A549 (cell line): Measurements from ENCODE around the gene SLC12A8.

Experiments used
- BHLHE40 ChIP-seq: IDR thresholded peaks from 2 replicates; pipeline ENCODE4 v1.6.1; 2012; ENCODE audit warnings: low read depth, low read length, inconsistent platforms
- EHMT2 ChIP-seq: fragments of 200-600 bp; sonication (generic); IDR thresholded peaks from 2 replicates; pipeline ENCODE4 v1.6.1; 2016; ENCODE audit warnings: antibody characterized with exemption, low read depth, mild to moderate bottlenecking, moderate library complexity
- EP300 ChIP-seq, 2 experiments: fragments of >200 bp; sonication (Bioruptor Twin); formaldehyde crosslinking; IDR thresholded peaks; 2 replicates in 1 of 2; 3 replicates in 1 of 2; pipeline ENCODE4 v1.6.1; 2016 to 2017
- ESRRA ChIP-seq: fragments of 150-350 bp; IDR thresholded peaks from 2 replicates; pipeline ENCODE4 v1.6.1; 2014; ENCODE audit warnings: mild to moderate bottlenecking, low read length, borderline replicate concordance
- HDAC2 ChIP-seq: fragments of 200-600 bp; sonication (generic); IDR thresholded peaks from 2 replicates; pipeline ENCODE4 v1.6.1; 2016
- KDM1A ChIP-seq: fragments of 200-600 bp; sonication (generic); IDR thresholded peaks from 2 replicates; pipeline ENCODE4 v1.6.1; 2016; ENCODE audit warnings: low read depth, mild to moderate bottlenecking
- KDM5A ChIP-seq: fragments of 200-600 bp; sonication (generic); IDR thresholded peaks from 2 replicates; pipeline ENCODE4 v1.6.1; 2016; ENCODE audit warnings: antibody characterized with exemption, mild to moderate bottlenecking
- POLR2A ChIP-seq: IDR thresholded peaks from 2 replicates; pipeline ENCODE4 v1.6.1; 2012; ENCODE audit warnings: mild to moderate bottlenecking, low read length
- RAD21 ChIP-seq, 2 experiments: fragments of >200 bp in 1 of 2; sonication (Bioruptor Twin) in 1 of 2; formaldehyde crosslinking in 1 of 2; IDR thresholded peaks in 1 of 2; conservative IDR thresholded peaks in 1 of 2; 2 replicates in 1 of 2; 3 replicates in 1 of 2; pipeline ENCODE4 v1.6.1; 2012 to 2018; ENCODE audit warnings: inconsistent platforms in 1 of 2
- TF ChIP-seq, protein P1 (sequence below): fragments of >200 bp; sonication (Bioruptor Twin); formaldehyde crosslinking; IDR thresholded peaks from 3 replicates; pipeline ENCODE4 v1.5.1; 2016
- TF ChIP-seq, protein P2 (sequence below): fragments of 450-650 bp; IDR thresholded peaks from 2 replicates; pipeline ENCODE4 v1.6.1; 2014; ENCODE audit warnings: antibody characterized with exemption
- TF ChIP-seq, protein P3 (sequence below): fragments of >200 bp; sonication (Bioruptor Twin); formaldehyde crosslinking; IDR thresholded peaks from 3 replicates; pipeline ENCODE4 v1.6.1; 2016
- TF ChIP-seq, protein P4 (sequence below): fragments of 250-450 bp; sonication (Bioruptor Pico); IDR thresholded peaks from 2 replicates; pipeline ENCODE4 v1.5.0; 2021; ENCODE audit warnings: mild to moderate bottlenecking, moderate library complexity, borderline replicate concordance

DNA sequence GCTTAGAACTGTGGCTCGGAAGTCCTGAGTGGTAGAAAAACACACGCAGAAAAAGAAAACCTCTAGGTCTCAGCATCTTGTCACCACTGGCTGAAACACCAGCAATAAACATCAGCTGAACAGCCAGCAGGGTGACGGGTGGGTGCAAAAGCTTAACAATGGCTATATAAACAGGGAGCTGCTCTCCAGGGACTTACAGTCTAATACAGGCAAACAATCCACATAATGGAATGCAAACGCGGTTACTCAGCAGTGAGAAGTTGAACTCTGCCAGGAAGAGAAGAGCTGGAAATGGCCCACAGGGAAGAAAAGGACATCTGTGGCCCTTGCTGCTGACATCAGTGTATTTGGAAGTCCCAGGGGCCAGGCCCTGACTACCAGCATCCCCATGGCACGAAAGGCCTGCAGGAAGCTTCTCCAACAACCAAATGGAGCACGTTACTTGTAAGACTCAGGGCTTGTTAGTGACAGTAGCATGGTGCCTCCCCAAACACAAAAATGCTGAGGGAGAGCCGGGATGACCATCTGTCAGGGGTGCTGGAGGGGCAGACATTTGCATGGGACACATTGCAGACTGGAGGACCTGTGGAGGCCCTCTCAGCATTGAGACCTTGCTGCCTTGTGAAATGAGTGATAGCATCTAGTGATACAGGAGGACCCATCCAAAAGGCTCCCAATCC lies 159.8 kb downstream of the SLC12A8 start:
- TF ChIP-seq, protein P1, sequence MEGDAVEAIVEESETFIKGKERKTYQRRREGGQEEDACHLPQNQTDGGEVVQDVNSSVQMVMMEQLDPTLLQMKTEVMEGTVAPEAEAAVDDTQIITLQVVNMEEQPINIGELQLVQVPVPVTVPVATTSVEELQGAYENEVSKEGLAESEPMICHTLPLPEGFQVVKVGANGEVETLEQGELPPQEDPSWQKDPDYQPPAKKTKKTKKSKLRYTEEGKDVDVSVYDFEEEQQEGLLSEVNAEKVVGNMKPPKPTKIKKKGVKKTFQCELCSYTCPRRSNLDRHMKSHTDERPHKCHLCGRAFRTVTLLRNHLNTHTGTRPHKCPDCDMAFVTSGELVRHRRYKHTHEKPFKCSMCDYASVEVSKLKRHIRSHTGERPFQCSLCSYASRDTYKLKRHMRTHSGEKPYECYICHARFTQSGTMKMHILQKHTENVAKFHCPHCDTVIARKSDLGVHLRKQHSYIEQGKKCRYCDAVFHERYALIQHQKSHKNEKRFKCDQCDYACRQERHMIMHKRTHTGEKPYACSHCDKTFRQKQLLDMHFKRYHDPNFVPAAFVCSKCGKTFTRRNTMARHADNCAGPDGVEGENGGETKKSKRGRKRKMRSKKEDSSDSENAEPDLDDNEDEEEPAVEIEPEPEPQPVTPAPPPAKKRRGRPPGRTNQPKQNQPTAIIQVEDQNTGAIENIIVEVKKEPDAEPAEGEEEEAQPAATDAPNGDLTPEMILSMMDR: no peak
- TF ChIP-seq EHMT2 (no peak), ESRRA (no peak), RAD21 (conservative IDR thresholded peaks at IDR 0.05 in 1 of 2, IDR thresholded peaks at IDR 0.05 in 1 of 2) (no peak), POLR2A (no peak), KDM5A (no peak), EP300 (IDR thresholded peaks at IDR 0.05) (no peak), BHLHE40 (no peak), HDAC2 (no peak), KDM1A (no peak)
- TF ChIP-seq, protein P2, sequence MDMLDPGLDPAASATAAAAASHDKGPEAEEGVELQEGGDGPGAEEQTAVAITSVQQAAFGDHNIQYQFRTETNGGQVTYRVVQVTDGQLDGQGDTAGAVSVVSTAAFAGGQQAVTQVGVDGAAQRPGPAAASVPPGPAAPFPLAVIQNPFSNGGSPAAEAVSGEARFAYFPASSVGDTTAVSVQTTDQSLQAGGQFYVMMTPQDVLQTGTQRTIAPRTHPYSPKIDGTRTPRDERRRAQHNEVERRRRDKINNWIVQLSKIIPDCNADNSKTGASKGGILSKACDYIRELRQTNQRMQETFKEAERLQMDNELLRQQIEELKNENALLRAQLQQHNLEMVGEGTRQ: no peak
- TF ChIP-seq, protein P3, sequence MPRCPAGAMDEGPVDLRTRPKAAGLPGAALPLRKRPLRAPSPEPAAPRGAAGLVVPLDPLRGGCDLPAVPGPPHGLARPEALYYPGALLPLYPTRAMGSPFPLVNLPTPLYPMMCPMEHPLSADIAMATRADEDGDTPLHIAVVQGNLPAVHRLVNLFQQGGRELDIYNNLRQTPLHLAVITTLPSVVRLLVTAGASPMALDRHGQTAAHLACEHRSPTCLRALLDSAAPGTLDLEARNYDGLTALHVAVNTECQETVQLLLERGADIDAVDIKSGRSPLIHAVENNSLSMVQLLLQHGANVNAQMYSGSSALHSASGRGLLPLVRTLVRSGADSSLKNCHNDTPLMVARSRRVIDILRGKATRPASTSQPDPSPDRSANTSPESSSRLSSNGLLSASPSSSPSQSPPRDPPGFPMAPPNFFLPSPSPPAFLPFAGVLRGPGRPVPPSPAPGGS: no peak
- TF ChIP-seq, protein P4, sequence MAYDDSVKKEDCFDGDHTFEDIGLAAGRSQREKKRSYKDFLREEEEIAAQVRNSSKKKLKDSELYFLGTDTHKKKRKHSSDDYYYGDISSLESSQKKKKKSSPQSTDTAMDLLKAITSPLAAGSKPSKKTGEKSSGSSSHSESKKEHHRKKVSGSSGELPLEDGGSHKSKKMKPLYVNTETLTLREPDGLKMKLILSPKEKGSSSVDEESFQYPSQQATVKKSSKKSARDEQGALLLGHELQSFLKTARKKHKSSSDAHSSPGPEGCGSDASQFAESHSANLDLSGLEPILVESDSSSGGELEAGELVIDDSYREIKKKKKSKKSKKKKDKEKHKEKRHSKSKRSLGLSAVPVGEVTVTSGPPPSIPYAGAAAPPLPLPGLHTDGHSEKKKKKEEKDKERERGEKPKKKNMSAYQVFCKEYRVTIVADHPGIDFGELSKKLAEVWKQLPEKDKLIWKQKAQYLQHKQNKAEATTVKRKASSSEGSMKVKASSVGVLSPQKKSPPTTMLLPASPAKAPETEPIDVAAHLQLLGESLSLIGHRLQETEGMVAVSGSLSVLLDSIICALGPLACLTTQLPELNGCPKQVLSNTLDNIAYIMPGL: no peak
